Activated T-cell treated with anti-CD3 and anti-CD28 coated beads, Interleukin-2, amount 50 U/mL, for 4 hours (primary cell): ENCODE measurements around the gene CRYGD. TPM values are rescaled to one million over a fixed set of nuclear protein-coding genes. Genes with fewer than 3 reads are reported as not detected.
"Not testable (repeated sequence)": the region's sequence is repeated elsewhere in the genome, so short reads cannot be mapped to it uniquely, and the experiment has no call there.

Experiments used
- ATAC-seq, 2 donors: fragments of 200-7000 bp; cut with Tn5 transposase; one replicate each; pipeline ENCODE4 v1.10.0; 2021
- DNase-seq: peaks from one replicate; pipeline ENCODE4 v3.0.0-alpha.2; 2020
- H3K27me3 Mint-ChIP-seq: one replicate; pipeline ENCODE4 v1.8.0; 2021; ENCODE audit warnings: low read depth, mixed read lengths
- H3K36me3 Mint-ChIP-seq: one replicate; pipeline ENCODE4 v1.8.0; 2022; ENCODE audit warnings: mixed read lengths; ENCODE audit not compliant: insufficient read depth
- H3K4me1 Mint-ChIP-seq: one replicate; pipeline ENCODE4 v1.8.0; 2021; ENCODE audit warnings: low read depth, mixed read lengths
- H3K4me3 Mint-ChIP-seq: one replicate; pipeline ENCODE4 v1.8.0; 2021; ENCODE audit warnings: mild to moderate bottlenecking, moderate library complexity, mixed read lengths
- H3K9me3 Mint-ChIP-seq: one replicate; pipeline ENCODE4 v1.8.0; 2021; ENCODE audit warnings: mixed read lengths
- total RNA-seq, 3 donors: library from RNA; stranded (reverse); gene quantifications; one replicate each; pipeline ENCODE4 v1.2.1, GENCODE V29; 2021

The CRYGD gene
- total RNA-seq, 3 donors from 2014 or later = not detected

GRCh38 chr2:208112273-208112745 is 12.0 kb downstream of the CRYGD start:
- not testable (repeated sequence) for H3K9me3 Mint-ChIP-seq, H3K27me3 Mint-ChIP-seq, DNase-seq, H3K36me3 Mint-ChIP-seq, H3K4me1 Mint-ChIP-seq, H3K4me3 Mint-ChIP-seq, ATAC-seq

GRCh38 chr2:208103616-208104015 is 20.7 kb downstream of the CRYGD start:
- Mint-ChIP-seq H3K36me3 (no peaks in the 10 kb centered on the region), H3K4me3 (no peak overlapping the region), H3K27me3 (peaks cover 3% of the 10 kb centered on the region), H3K9me3 (no peaks in the 10 kb centered on the region), H3K4me1 (peaks cover 24% of the 10 kb centered on the region)
- no peak for DNase-seq
- no peak for ATAC-seq

GRCh38 chr2:208101716-208102631 is 22.4 kb downstream of the CRYGD start:
- no peak overlapping the region for H3K4me3 Mint-ChIP-seq
- ATAC-seq = no peak
- no peaks in the 10 kb centered on the region for H3K36me3 Mint-ChIP-seq
- no peaks in the 10 kb centered on the region for H3K9me3 Mint-ChIP-seq
- DNase-seq = no peak
- peaks cover 24% of the 10 kb centered on the region for H3K4me1 Mint-ChIP-seq
- H3K27me3 Mint-ChIP-seq = peaks cover 3% of the 10 kb centered on the region

GRCh38 chr2:208099682-208100470 is 24.4 kb downstream of the CRYGD start:
- H3K9me3 Mint-ChIP-seq = no peaks in the 10 kb centered on the region
- H3K27me3 Mint-ChIP-seq = no peaks in the 10 kb centered on the region
- no peaks in the 10 kb centered on the region for H3K36me3 Mint-ChIP-seq
- no peak for DNase-seq
- H3K4me3 Mint-ChIP-seq = peak overlapping the region; percentile 50
- peak in 1 of 2 donors; percentile 18 for ATAC-seq
- peaks cover 24% of the 10 kb centered on the region for H3K4me1 Mint-ChIP-seq

GRCh38 chr2:208098701-208099100 is 25.6 kb downstream of the CRYGD start:
- peaks cover 24% of the 10 kb centered on the region for H3K4me1 Mint-ChIP-seq
- DNase-seq, H3K27me3 Mint-ChIP-seq, H3K9me3 Mint-ChIP-seq, ATAC-seq, H3K36me3 Mint-ChIP-seq, H3K4me3 Mint-ChIP-seq: not testable (repeated sequence)

GRCh38 chr2:208098267-208098666 is 26.1 kb downstream of the CRYGD start:
- no peak overlapping the region for H3K4me3 Mint-ChIP-seq
- DNase-seq (no peak), ATAC-seq (no peak)
- no peaks in the 10 kb centered on the region for H3K9me3 Mint-ChIP-seq
- H3K27me3 Mint-ChIP-seq = no peaks in the 10 kb centered on the region
- peaks cover 24% of the 10 kb centered on the region for H3K4me1 Mint-ChIP-seq
- no peaks in the 10 kb centered on the region for H3K36me3 Mint-ChIP-seq

- Mint-ChIP-seq H3K27me3 (no peaks in the 10 kb centered on the region), H3K9me3 (no peaks in the 10 kb centered on the region), H3K36me3 (no peaks in the 10 kb centered on the region), H3K4me1 (peaks cover 24% of the 10 kb centered on the region), H3K4me3 (no peak overlapping the region)
- DNase-seq (no peak), ATAC-seq (no peak)
Observed at GRCh38 chr2:208097801-208098200, 26.5 kb downstream of the CRYGD start.

- DNase-seq = no peak
- H3K36me3 Mint-ChIP-seq = no peaks in the 10 kb centered on the region
- no peaks in the 10 kb centered on the region for H3K27me3 Mint-ChIP-seq
- ATAC-seq = no peak
- no peak overlapping the region for H3K4me3 Mint-ChIP-seq
- H3K4me1 Mint-ChIP-seq = peaks cover 23% of the 10 kb centered on the region
- no peaks in the 10 kb centered on the region for H3K9me3 Mint-ChIP-seq
Observed at GRCh38 chr2:208097313-208097712, 27.0 kb downstream of the CRYGD start.

- DNase-seq = no peak
- no peaks in the 10 kb centered on the region for H3K27me3 Mint-ChIP-seq
- H3K4me3 Mint-ChIP-seq = no peak overlapping the region
- H3K4me1 Mint-ChIP-seq = peaks cover 14% of the 10 kb centered on the region
- no peak for ATAC-seq
- no peaks in the 10 kb centered on the region for H3K36me3 Mint-ChIP-seq
- no peaks in the 10 kb centered on the region for H3K9me3 Mint-ChIP-seq
Observed at GRCh38 chr2:208096080-208096479, 28.2 kb downstream of the CRYGD start.

GRCh38 chr2:208093128-208093527 is 31.2 kb downstream of the CRYGD start:
- no peaks in the 10 kb centered on the region for H3K4me1 Mint-ChIP-seq

GRCh38 chr2:208092093-208092832 is 32.1 kb downstream of the CRYGD start:
- DNase-seq (no peak), ATAC-seq (no peak)
- H3K27me3 Mint-ChIP-seq = no peaks in the 10 kb centered on the region
- H3K4me1 Mint-ChIP-seq = no peaks in the 10 kb centered on the region
- peaks cover 6% of the 10 kb centered on the region for H3K9me3 Mint-ChIP-seq
- H3K36me3 Mint-ChIP-seq = no peaks in the 10 kb centered on the region
- no peak overlapping the region for H3K4me3 Mint-ChIP-seq

More at GRCh38 chr2:208093128-208093527, 31.2 kb downstream of the CRYGD start:
- DNase-seq (no peak), ATAC-seq (no peak)
- no peak overlapping the region for H3K4me3 Mint-ChIP-seq
- H3K27me3 Mint-ChIP-seq = no peaks in the 10 kb centered on the region
- peaks cover 6% of the 10 kb centered on the region for H3K9me3 Mint-ChIP-seq
- H3K36me3 Mint-ChIP-seq = no peaks in the 10 kb centered on the region

- Mint-ChIP-seq H3K4me3 (no peak overlapping the region), H3K9me3 (peaks cover 6% of the 10 kb centered on the region), H3K36me3 (no peaks in the 10 kb centered on the region), H3K4me1 (no peaks in the 10 kb centered on the region), H3K27me3 (no peaks in the 10 kb centered on the region)
- ATAC-seq (no peak), DNase-seq (no peak)
Observed at GRCh38 chr2:208090420-208090819, 33.9 kb downstream of the CRYGD start.

GRCh38 chr2:208086029-208086428 is 38.3 kb downstream of the CRYGD start:
- no peak overlapping the region for H3K4me3 Mint-ChIP-seq
- no peaks in the 10 kb centered on the region for H3K4me1 Mint-ChIP-seq
- DNase-seq = no peak
- ATAC-seq = no peak
- peaks cover 2% of the 10 kb centered on the region for H3K27me3 Mint-ChIP-seq
- no peaks in the 10 kb centered on the region for H3K36me3 Mint-ChIP-seq
- peaks cover 6% of the 10 kb centered on the region for H3K9me3 Mint-ChIP-seq

- ATAC-seq (no peak), DNase-seq (no peak)
- no peaks in the 10 kb centered on the region for H3K36me3 Mint-ChIP-seq
- no peaks in the 10 kb centered on the region for H3K9me3 Mint-ChIP-seq
- no peak overlapping the region for H3K4me3 Mint-ChIP-seq
- peaks cover 8% of the 10 kb centered on the region for H3K27me3 Mint-ChIP-seq
- H3K4me1 Mint-ChIP-seq = no peaks in the 10 kb centered on the region
Observed at GRCh38 chr2:208083807-208084206, 40.5 kb downstream of the CRYGD start.
